H1 (cell line): ENCODE measurements around the gene ISG15. TPM values are rescaled to one million over a fixed set of nuclear protein-coding genes. Genes with fewer than 3 reads are reported as not detected.

Source experiments
- CTCF ChIA-PET: fragments of 300-600 bp; sonication (Branson Sonifier 250); formaldehyde crosslinking; loops from one replicate; lab custom pipeline; 2021; ENCODE audit not compliant: partially characterized antibody; lab: Charles Lee
- POLR2A ChIA-PET: fragments of 300-600 bp; sonication (Branson Sonifier 250); formaldehyde crosslinking; loops from one replicate; lab custom pipeline; 2021; ENCODE audit warnings: inconsistent platforms; ENCODE audit not compliant: partially characterized antibody; lab: Charles Lee
- DNase-seq, 2 experiments: peaks; one replicate each; pipeline versions ENCODE4 v3.0.0 to v3.0.0-alpha.2; 2010 to 2022; ENCODE audit warnings: low spot score in 2 of 2, low read depth in 1 of 2, mixed read lengths in 1 of 2
- FAIRE-seq: peaks from 2 replicates; lab custom pipeline; 2011; peaks lifted over from hg19 to GRCh38; lab: Jason Lieb, UNC
- H2AFZ ChIP-seq: 2 replicates; pipeline ENCODE4 v1.8.1; 2012; ENCODE audit warnings: low read length, inconsistent platforms
- H2AK5ac ChIP-seq: 2 replicates; pipeline ENCODE4 v1.6.1; 2013; ENCODE audit warnings: low read depth, low read length
- H2BK120ac ChIP-seq: replicated peaks from 2 replicates; pipeline ENCODE3; 2013; ENCODE audit warnings: low read depth, low read length, inconsistent platforms
- H2BK12ac ChIP-seq: 2 replicates; pipeline ENCODE4 v1.6.1; 2013; ENCODE audit warnings: low read depth, low read length
- H2BK15ac ChIP-seq: 2 replicates; pipeline ENCODE4 v1.6.1; 2013; ENCODE audit warnings: low read length
- H2BK20ac ChIP-seq: 2 replicates; pipeline ENCODE4 v1.6.1; 2013; ENCODE audit warnings: low read length
- H2BK5ac ChIP-seq: 2 replicates; pipeline ENCODE4 v1.6.1; 2013; ENCODE audit warnings: low read depth, low read length
- H3K14ac ChIP-seq: 2 replicates; pipeline ENCODE4 v1.6.1; 2013; ENCODE audit warnings: inconsistent platforms; ENCODE audit not compliant: insufficient read length
- H3K18ac ChIP-seq: 2 replicates; pipeline ENCODE4 v1.6.1; 2013; ENCODE audit warnings: low read length; ENCODE audit errors: extremely low read depth
- H3K23ac ChIP-seq: 2 replicates; pipeline ENCODE4 v1.6.1; 2013; ENCODE audit warnings: inconsistent platforms; ENCODE audit not compliant: insufficient read length
- H3K23me2 ChIP-seq: 2 replicates; pipeline ENCODE4 v1.6.1; 2013; ENCODE audit warnings: low read depth, low read length
- H3K27ac ChIP-seq: 2 replicates; pipeline ENCODE4 v1.6.1; 2011; ENCODE audit warnings: low read depth, low read length, inconsistent platforms
- H3K27me3 ChIP-seq, 4 experiments: replicated peaks in 1 of 4; 1 replicate in 1 of 4; 2 replicates in 3 of 4; pipeline versions ENCODE4 v1.6.1 to v1.8.1; 2011 to 2013; ENCODE audit warnings: low read length in 3 of 4, mild to moderate bottlenecking in 3 of 4, inconsistent platforms in 2 of 4, mixed read lengths in 2 of 4, moderate library complexity in 1 of 4; ENCODE audit not compliant: control insufficient read depth in 3 of 4, insufficient read depth in 3 of 4; ENCODE audit errors: extremely low read depth in 1 of 4
- H3K36me3 ChIP-seq, 4 experiments: 2 replicates each; pipeline versions ENCODE4 v1.6.1 to v1.8.1; 2011 to 2013; ENCODE audit warnings: mild to moderate bottlenecking in 4 of 4, low read length in 3 of 4, moderate library complexity in 2 of 4, control low read depth in 1 of 4, inconsistent platforms in 1 of 4; ENCODE audit not compliant: insufficient read depth in 4 of 4, control insufficient read depth in 2 of 4
- H3K4ac ChIP-seq: replicated peaks from 2 replicates; pipeline ENCODE3; 2013; ENCODE audit warnings: low read length, low read depth, mixed read lengths, inconsistent platforms; ENCODE audit not compliant: insufficient read length
- H3K4me1 ChIP-seq, 4 experiments: replicated peaks in 1 of 4; 1 replicate in 1 of 4; 2 replicates in 3 of 4; pipeline versions ENCODE4 v1.6.1 to v1.8.1; 2011 to 2013; ENCODE audit warnings: low read length in 3 of 4, inconsistent platforms in 2 of 4, mixed read lengths in 1 of 4; ENCODE audit not compliant: insufficient read depth in 4 of 4, control insufficient read depth in 3 of 4
- H3K4me2 ChIP-seq, 2 experiments: 2 replicates each; pipeline versions ENCODE4 v1.6.1 to v1.8.1; 2011 to 2013; ENCODE audit warnings: low read depth in 2 of 2, low read length in 2 of 2, control low read depth in 1 of 2, inconsistent platforms in 1 of 2, mild to moderate bottlenecking in 1 of 2; ENCODE audit not compliant: insufficient read depth in 1 of 2
- H3K4me3 ChIP-seq, 4 experiments: fragments of 200-600, 300-600 bp in 1 of 4; sonication (generic), shearing (Covaris generic), sonication (Bioruptor Twin) in 1 of 4; 2 replicates each; pipeline versions ENCODE4 v1.5.1 to v1.8.1; 2011 to 2016; ENCODE audit warnings: low read length in 4 of 4, low read depth in 3 of 4, control low read depth in 2 of 4, inconsistent platforms in 2 of 4, mild to moderate bottlenecking in 2 of 4, mixed read lengths in 1 of 4, moderate library complexity in 1 of 4; ENCODE audit not compliant: insufficient read depth in 2 of 4; ENCODE audit errors: extremely low read depth in 1 of 4
- H3K56ac ChIP-seq: replicated peaks from 2 replicates; pipeline ENCODE3; 2013; ENCODE audit warnings: low read depth, mild to moderate bottlenecking, mixed read lengths, low read length, inconsistent platforms; ENCODE audit not compliant: insufficient read length
- H3K79me1 ChIP-seq: 2 replicates; pipeline ENCODE4 v1.6.1; 2013; ENCODE audit warnings: low read depth, low read length, control low read depth
- H3K79me2 ChIP-seq, 2 experiments: 2 replicates each; pipeline versions ENCODE4 v1.6.1 to v1.8.1; 2012 to 2013; ENCODE audit warnings: low read length in 2 of 2, mild to moderate bottlenecking in 2 of 2, inconsistent platforms in 1 of 2; ENCODE audit not compliant: insufficient read depth in 2 of 2, control insufficient read depth in 1 of 2
- H3K9ac ChIP-seq, 4 experiments: replicated peaks in 1 of 4; 1 replicate in 1 of 4; 2 replicates in 3 of 4; pipeline versions ENCODE4 v1.6.1 to v1.8.1; 2011 to 2013; ENCODE audit warnings: low read depth in 3 of 4, low read length in 3 of 4, control low read depth in 2 of 4, mild to moderate bottlenecking in 2 of 4, moderate library complexity in 2 of 4, inconsistent platforms in 1 of 4; ENCODE audit errors: extremely low read depth in 1 of 4
- H3K9me3 ChIP-seq, 2 experiments: 2 replicates each; pipeline versions ENCODE4 v1.6.1 to v1.8.1; 2012 to 2013; ENCODE audit warnings: mild to moderate bottlenecking in 2 of 2, moderate library complexity in 2 of 2, control low read depth in 1 of 2, inconsistent platforms in 1 of 2, low read depth in 1 of 2, low read length in 1 of 2, mixed read lengths in 1 of 2; ENCODE audit not compliant: insufficient read depth in 2 of 2
- H4K20me1 ChIP-seq, 2 experiments: replicated peaks in 1 of 2; 2 replicates each; pipeline versions ENCODE3 to v1.8.1; 2011 to 2013; ENCODE audit warnings: inconsistent platforms in 2 of 2, low read length in 2 of 2, mild to moderate bottlenecking in 1 of 2; ENCODE audit not compliant: insufficient read depth in 2 of 2, control insufficient read depth in 1 of 2
- H4K5ac ChIP-seq: 2 replicates; pipeline ENCODE4 v1.6.1; 2013; ENCODE audit warnings: low read length, low read depth, mixed read lengths, inconsistent platforms; ENCODE audit not compliant: insufficient read length
- H4K8ac ChIP-seq: 2 replicates; pipeline ENCODE4 v1.8.0; 2013; ENCODE audit warnings: mild to moderate bottlenecking, moderate library complexity, low read length, inconsistent platforms; ENCODE audit not compliant: insufficient read depth; ENCODE audit errors: extremely low read depth
- H4K91ac ChIP-seq: replicated peaks from 2 replicates; pipeline ENCODE3; 2013; ENCODE audit warnings: low read length, mixed read lengths, inconsistent platforms; ENCODE audit not compliant: insufficient read length
- ASH2L ChIP-seq: fragments of 200-600, 300-600 bp; sonication (generic); IDR thresholded peaks from one replicate; pipeline ENCODE4 v1.7.1; 2017; ENCODE audit warnings: low read length
- CTBP2 ChIP-seq: IDR thresholded peaks from 2 replicates; pipeline ENCODE4 v1.7.0; 2011; ENCODE audit warnings: borderline replicate concordance, mild to moderate bottlenecking, moderate library complexity, mixed read lengths, low read length; ENCODE audit not compliant: insufficient read depth, insufficient read length
- EZH2 ChIP-seq: fragments of 200-600 bp; sonication (generic); IDR thresholded peaks from 2 replicates; pipeline ENCODE4 v1.7.1; 2012; ENCODE audit warnings: low read depth, mild to moderate bottlenecking, moderate library complexity, low read length, inconsistent platforms; ENCODE audit not compliant: severe bottlenecking
- KDM4A ChIP-seq: IDR thresholded peaks from one replicate; pipeline ENCODE4 v1.7.1; 2012; ENCODE audit warnings: low read depth, mild to moderate bottlenecking, moderate library complexity, low read length, inconsistent platforms; ENCODE audit not compliant: severe bottlenecking
- NANOG ChIP-seq: IDR thresholded peaks from 2 replicates; pipeline ENCODE4 v1.6.1; 2011; ENCODE audit warnings: low read length, low read depth, mild to moderate bottlenecking, inconsistent platforms; ENCODE audit not compliant: insufficient read depth, poor library complexity, severe bottlenecking
- PHF8 ChIP-seq: fragments of 200-600 bp; sonication (generic); conservative IDR thresholded peaks from 2 replicates; pipeline ENCODE4 v1.7.1; 2012; ENCODE audit warnings: low read depth, mild to moderate bottlenecking, inconsistent platforms, low read length, moderate library complexity
- RNF2 ChIP-seq: fragments of 200-900, 300-1000 bp; sonication (generic); IDR thresholded peaks from 2 replicates; pipeline ENCODE4 v1.7.1; 2016; ENCODE audit warnings: borderline replicate concordance, low read depth, mild to moderate bottlenecking, antibody characterized with exemption, low read length; ENCODE audit not compliant: poor library complexity, severe bottlenecking; ENCODE audit errors: missing control alignments
- YY1 ChIP-seq: IDR thresholded peaks from 2 replicates; pipeline ENCODE4 v1.6.1; 2011; ENCODE audit warnings: low read depth, mild to moderate bottlenecking, low read length
- WGBS, 2 experiments: shearing (Covaris generic) in 1 of 2; methylation state at CpG; one replicate each; pipeline versions ENCODE4 v1.1.6 to v1.1.7; 2013 to 2015; ENCODE audit warnings: low lambda C conversion rate in 2 of 2, mixed read lengths in 2 of 2, inconsistent platforms in 1 of 2, low coverage in 1 of 2, missing lambda C conversion rate in 1 of 2; ENCODE audit not compliant: insufficient replicate concordance in 2 of 2, insufficient coverage in 1 of 2, insufficient read length in 1 of 2; ENCODE audit errors: extremely low coverage in 1 of 2, missing lambda C conversion rate in 1 of 2; 5-methylcytosine and 5-hydroxymethylcytosine counted together
- polyA plus RNA-seq, 7 experiments: library from polyadenylated mRNA; depleted of rRNA in 3 of 7; stranded (reverse) in 5 of 7; unstranded in 2 of 7; fragments of >200 nt in 5 of 7; fragments of 200-250 nt in 2 of 7; gene quantifications; 1 replicate in 5 of 7; 2 replicates in 1 of 7; 4 replicates in 1 of 7; pipeline versions ENCODE4 v1.2.1 to v1.2.3, GENCODE V29; 2011 to 2013; ENCODE audit warnings: missing spikeins in 2 of 7, mixed read lengths in 2 of 7
- total RNA-seq: library from RNA; stranded (reverse); fragmentation: NEBNext Ultra II Directional; extraction: Animal tissue kit (Norgen Biotek cat#: 25700); gene quantifications from 2 replicates; pipeline ENCODE4 v1.2.1, GENCODE V29; 2021

ISG15 gene
- total and polyA plus RNA-seq, 2 of the 8 experiments (the other 6 are each of a cell fraction or from before 2014, with no cell fraction given), result 29.3 to 121 TPM

DNA sequence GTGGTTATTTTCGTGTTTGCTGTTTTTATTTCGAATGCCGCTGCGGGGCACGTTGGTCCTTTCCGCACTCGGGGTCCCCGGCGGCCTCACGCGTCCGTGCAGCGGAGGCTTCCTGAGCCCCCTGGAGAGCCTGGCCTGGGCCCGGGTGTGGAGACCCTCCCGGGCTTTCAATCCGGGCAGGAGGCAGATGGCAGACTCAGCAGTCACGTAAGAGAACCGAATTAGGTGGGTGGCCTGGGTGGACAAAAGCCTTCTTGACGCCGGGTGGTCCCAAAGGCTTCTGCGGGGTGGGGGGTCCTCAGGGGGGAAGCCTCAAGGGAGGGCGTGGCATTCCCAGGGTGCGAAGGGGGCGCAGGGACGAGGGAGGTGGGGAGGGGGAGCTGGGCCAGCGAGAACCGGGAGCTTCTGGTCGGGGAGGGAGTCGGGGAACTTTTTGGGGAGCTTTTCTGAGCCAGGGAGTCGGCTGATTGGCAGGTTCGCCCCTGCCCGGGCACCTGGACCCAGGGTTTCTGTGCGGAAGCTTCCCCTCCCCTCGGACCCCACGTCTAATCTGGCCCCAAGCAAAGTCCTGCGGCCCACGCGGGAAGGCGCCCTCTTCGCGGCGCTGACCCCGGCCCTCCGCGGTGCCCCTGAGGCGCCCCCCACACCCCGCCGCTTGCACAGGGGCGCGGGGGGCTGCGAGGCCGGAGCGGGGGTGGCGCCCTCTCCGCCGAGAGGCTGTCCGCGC is 12.1 kb upstream of the ISG15 start:
- H2BK15ac ChIP-seq, result 0 out of 2 replicates have a peak overlapping the region, but pooled peaks have one; percentile 16
- H3K4ac ChIP-seq, result no peak overlapping the region
- no peaks in the 10 kb centered on the region for H3K79me2 ChIP-seq
- POLR2A ChIA-PET, result interaction anchor here (0.9 to 4.2 kb wide), 9 partner anchors 13 to 37 kb away, joined by 3 to 40 read pairs (median 6); partner anchors contain the start of gene ISG15
- H3K27ac ChIP-seq, result no peak overlapping the region
- H3K36me3 ChIP-seq, result peaks cover 0 to 18% (median 0%) of the 10 kb centered on the region in 4 experiments; a peak in 1 of 8 replicates
- no peak overlapping the region for H3K23ac ChIP-seq
- peaks cover 0 to 5% of the 10 kb centered on the region in 2 experiments for H4K20me1 ChIP-seq
- H2BK5ac ChIP-seq, result no peak overlapping the region; the same call in 1 of the 2 replicates
- peaks cover 47 to 82% (median 64%) of the 10 kb centered on the region in 4 experiments for H3K27me3 ChIP-seq
- no peaks in the 10 kb centered on the region for H3K79me1 ChIP-seq
- peaks cover 0 to 41% (median 20%) of the 10 kb centered on the region in 4 experiments; a peak in 6 of 7 replicates for H3K4me1 ChIP-seq
- H3K18ac ChIP-seq, result no peak overlapping the region
- no peak overlapping the region for H4K91ac ChIP-seq
- no peaks in the 10 kb centered on the region; a peak in 1 of 4 replicates for H3K9me3 ChIP-seq
- DNase-seq (no peak), FAIRE-seq (no peak)
- H3K9ac ChIP-seq, result no peak overlapping the region
- H4K5ac ChIP-seq, result no peak overlapping the region
- H2AFZ ChIP-seq, result no peak overlapping the region
- no peak overlapping the region; the same call in 1 of the 2 replicates for H2BK12ac ChIP-seq
- H3K56ac ChIP-seq, result no peak overlapping the region
- H3K4me2 ChIP-seq, result peak overlapping the region; percentile 56 to 71
- H2BK120ac ChIP-seq, result no peak overlapping the region
- no peak overlapping the region for H3K14ac ChIP-seq
- WGBS, 2 experiments, result 7% methylated on average over 26 of the region's 58 CpGs; no CpG with 5 or more reads in 1 of the 2 experiments
- H2AK5ac ChIP-seq, result no peak overlapping the region; the same call in 1 of the 2 replicates
- peak overlapping the region; percentile 95; the same call in 1 of the 2 replicates for H4K8ac ChIP-seq
- peaks cover 13% of the 10 kb centered on the region; the same call in 1 of the 2 replicates for H3K23me2 ChIP-seq
- CTCF ChIA-PET, result interaction anchor here (0.6 to 4.7 kb wide), 14 partner anchors 14 to 1547 kb away, joined by 3 to 60 read pairs (median 6); partner anchors contain the start of genes ISG15 and PERM1
- no peak overlapping the region for H2BK20ac ChIP-seq
- peak overlapping the region; percentile 34 to 77 (median 46) for H3K4me3 ChIP-seq
- TF ChIP-seq YY1 (no peak), NANOG (no peak), CTBP2 (no peak), ASH2L (peak; percentile 52), RNF2 (peak; percentile 31), PHF8 (0 out of 2 replicates have a peak, but pooled peaks have one; percentile 17), KDM4A (peak; percentile 55), EZH2 (peak; percentile 55)
